OCI-LY7 (cell line): ENCODE results near the gene SLC30A3. TPM values are rescaled to one million over a fixed set of nuclear protein-coding genes. Genes with fewer than 3 reads are reported as not detected.

Source experiments
- BruUV-seq: library from RNA; stranded (reverse); fragments of 400-500 nt; replicated peaks from 2 replicates; lab custom pipeline; 2021; lab: Mats Ljungman, UMichigan
- CTCF ChIA-PET: fragments of 300-600 bp; sonication (Branson Sonifier 250); formaldehyde crosslinking; loops from one replicate; lab custom pipeline; 2022; ENCODE audit warnings: antibody characterized with exemption; ENCODE audit not compliant: unreplicated experiment; lab: Charles Lee
- POLR2A ChIA-PET: fragments of 300-600 bp; sonication (Branson Sonifier 250); formaldehyde crosslinking; loops from one replicate; lab custom pipeline; 2022; ENCODE audit warnings: antibody characterized with exemption; lab: Charles Lee
- DNase-seq: peaks from one replicate; pipeline ENCODE4 v3.0.0-alpha.2; 2015; ENCODE audit warnings: low spot score
- H2AFZ ChIP-seq: fragments of 200-600 bp; sonication (generic), shearing (Covaris generic); 2 replicates; pipeline ENCODE4 v1.6.1; 2014; ENCODE audit warnings: mild to moderate bottlenecking, antibody characterized with exemption, low read length, moderate library complexity
- H3K27ac ChIP-seq: fragments of 200-600 bp; sonication (generic); 2 replicates; pipeline ENCODE4 v1.5.1; 2014; ENCODE audit warnings: mixed run types, low read depth, mild to moderate bottlenecking, moderate library complexity, low read length, inconsistent platforms; ENCODE audit not compliant: poor library complexity, severe bottlenecking
- H3K36me3 ChIP-seq: fragments of 200-600 bp; sonication (generic); 2 replicates; pipeline ENCODE4 v1.6.1; 2014; ENCODE audit warnings: mild to moderate bottlenecking, antibody characterized with exemption, low read length, moderate library complexity, mixed read lengths; ENCODE audit not compliant: insufficient read depth
- H3K4me1 ChIP-seq: fragments of 200-600 bp; sonication (generic); 2 replicates; pipeline ENCODE4 v1.5.1; 2014; ENCODE audit warnings: mild to moderate bottlenecking, low read length; ENCODE audit not compliant: insufficient read depth, poor library complexity, severe bottlenecking
- H3K4me2 ChIP-seq: fragments of 200-600 bp; sonication (generic); 2 replicates; pipeline ENCODE4 v1.6.1; 2014; ENCODE audit warnings: mild to moderate bottlenecking, low read length
- H3K4me3 ChIP-seq: fragments of 200-600 bp; sonication (generic); 2 replicates; pipeline ENCODE4 v1.5.1; 2014; ENCODE audit warnings: mild to moderate bottlenecking, low read depth, low read length; ENCODE audit not compliant: poor library complexity, severe bottlenecking
- H3K79me2 ChIP-seq: fragments of 200-600 bp; sonication (generic); 2 replicates; pipeline ENCODE4 v1.6.1; 2016; ENCODE audit warnings: low read depth, mild to moderate bottlenecking, low read length, moderate library complexity, mixed read lengths; ENCODE audit not compliant: insufficient read depth
- H3K9me2 ChIP-seq: fragments of 200-600 bp; sonication (generic); 2 replicates; pipeline ENCODE4 v1.6.1; 2016; ENCODE audit warnings: mild to moderate bottlenecking, low read length, mixed read lengths; ENCODE audit not compliant: insufficient read depth
- H3K9me3 ChIP-seq: fragments of 200-600 bp; sonication (generic); 2 replicates; pipeline ENCODE4 v1.6.1; 2014; ENCODE audit warnings: mild to moderate bottlenecking, mixed run types, low read length, mixed read lengths
- H4K20me1 ChIP-seq: fragments of 200-600 bp; sonication (generic); 2 replicates; pipeline ENCODE4 v1.6.1; 2014; ENCODE audit warnings: mild to moderate bottlenecking, antibody characterized with exemption, low read length, moderate library complexity, mixed read lengths; ENCODE audit not compliant: insufficient read depth
- EZH2phosphoT487 ChIP-seq: fragments of 200-600 bp; sonication (generic); IDR thresholded peaks from 2 replicates; pipeline ENCODE4 v1.6.1; 2018; ENCODE audit warnings: low read depth, borderline replicate concordance, mild to moderate bottlenecking, mixed run types, antibody characterized with exemption, low read length, moderate library complexity, mixed read lengths
- intact Hi-C: fragments of 100-400 bp; cut with micrococcal nuclease; formaldehyde crosslinking; loops from one replicate; pipeline ENCODE4 v1.10.0; 2022; ENCODE audit not compliant: unreplicated experiment
- total RNA-seq, 2 experiments: library from RNA; depleted of rRNA in 1 of 2; stranded (reverse); fragments of >200 nt in 1 of 2; shearing (Covaris generic) in 1 of 2; gene quantifications; 2 replicates each; pipeline ENCODE4 v1.2.3, GENCODE V29; 2014 to 2022
- TF ChIP-seq, protein P1 (sequence below): fragments of 200-600 bp; sonication (generic); conservative IDR thresholded peaks from 2 replicates; pipeline ENCODE4 v1.5.1; 2014; ENCODE audit warnings: mild to moderate bottlenecking, antibody characterized with exemption, low read length, moderate library complexity, mixed read lengths

Gene SLC30A3
- total RNA-seq, 2 experiments from 2014 or later = 23.3 to 71.6 TPM

DNA sequence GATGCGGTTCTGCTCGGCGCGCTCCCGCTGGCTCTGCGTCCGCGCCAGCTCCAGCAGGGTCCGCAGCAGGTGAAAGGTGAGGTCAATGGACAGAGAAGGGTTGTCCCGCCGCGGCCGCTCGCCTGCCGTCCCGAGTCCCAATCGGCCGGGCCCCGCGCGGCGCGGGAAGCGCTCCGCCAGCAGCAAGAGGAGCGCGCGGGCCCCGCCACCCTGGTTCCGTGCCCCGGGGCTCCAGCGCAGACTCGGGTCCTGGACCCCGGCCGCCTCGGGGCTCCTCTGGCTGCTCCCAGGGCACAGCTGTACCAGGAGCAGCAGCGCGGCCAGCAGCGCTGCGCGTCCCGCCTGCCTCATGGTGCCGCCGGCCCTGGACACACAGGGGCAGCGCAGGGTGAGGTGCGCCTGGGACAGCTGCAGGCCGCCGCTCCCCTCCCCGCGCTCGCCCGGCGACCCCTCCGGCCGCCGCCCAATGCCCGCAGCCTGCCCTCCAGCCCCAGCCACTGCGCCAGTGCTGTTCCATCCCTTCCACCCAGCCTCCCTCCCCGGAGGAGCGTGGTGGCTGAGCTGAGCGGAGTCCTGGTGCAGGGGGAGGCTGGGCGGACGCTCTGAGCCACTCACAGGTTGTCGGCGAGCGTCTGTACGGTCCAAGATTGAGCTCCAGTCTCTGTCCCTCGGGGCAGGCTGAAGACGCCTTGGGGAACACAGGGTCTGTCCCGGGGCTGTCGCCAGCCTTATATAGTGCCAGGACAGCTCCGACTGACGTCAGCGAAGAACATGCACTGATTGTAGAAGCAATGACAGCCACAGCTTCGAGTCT lies 44.9 kb upstream of the SLC30A3 start:
- ChIA-PET CTCF (no interaction called here), POLR2A (interaction anchor here (0.5 kb wide), 1 partner anchor 28 kb away, joined by 3 read pairs; no protein-coding TSS in a partner anchor)
- TF ChIP-seq, protein P1, sequence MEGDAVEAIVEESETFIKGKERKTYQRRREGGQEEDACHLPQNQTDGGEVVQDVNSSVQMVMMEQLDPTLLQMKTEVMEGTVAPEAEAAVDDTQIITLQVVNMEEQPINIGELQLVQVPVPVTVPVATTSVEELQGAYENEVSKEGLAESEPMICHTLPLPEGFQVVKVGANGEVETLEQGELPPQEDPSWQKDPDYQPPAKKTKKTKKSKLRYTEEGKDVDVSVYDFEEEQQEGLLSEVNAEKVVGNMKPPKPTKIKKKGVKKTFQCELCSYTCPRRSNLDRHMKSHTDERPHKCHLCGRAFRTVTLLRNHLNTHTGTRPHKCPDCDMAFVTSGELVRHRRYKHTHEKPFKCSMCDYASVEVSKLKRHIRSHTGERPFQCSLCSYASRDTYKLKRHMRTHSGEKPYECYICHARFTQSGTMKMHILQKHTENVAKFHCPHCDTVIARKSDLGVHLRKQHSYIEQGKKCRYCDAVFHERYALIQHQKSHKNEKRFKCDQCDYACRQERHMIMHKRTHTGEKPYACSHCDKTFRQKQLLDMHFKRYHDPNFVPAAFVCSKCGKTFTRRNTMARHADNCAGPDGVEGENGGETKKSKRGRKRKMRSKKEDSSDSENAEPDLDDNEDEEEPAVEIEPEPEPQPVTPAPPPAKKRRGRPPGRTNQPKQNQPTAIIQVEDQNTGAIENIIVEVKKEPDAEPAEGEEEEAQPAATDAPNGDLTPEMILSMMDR = no peak
- TF ChIP-seq EZH2phosphoT487 = no peak
- H3K79me2 ChIP-seq = no peaks in the 10 kb centered on the region
- no peaks in the 10 kb centered on the region for H4K20me1 ChIP-seq
- no peak overlapping the region for H3K27ac ChIP-seq
- H3K4me2 ChIP-seq = no peak overlapping the region
- no peaks in the 10 kb centered on the region for H3K9me3 ChIP-seq
- H3K36me3 ChIP-seq = peaks cover 6% of the 10 kb centered on the region
- no TSS peak for BruUV-seq
- no peak overlapping the region for H2AFZ ChIP-seq
- DNase-seq = no peak
- H3K9me2 ChIP-seq = no peaks in the 10 kb centered on the region
- no peak overlapping the region for H3K4me3 ChIP-seq
- intact Hi-C loops = no loop called here
- H3K4me1 ChIP-seq = peaks cover 10% of the 10 kb centered on the region

DNA sequence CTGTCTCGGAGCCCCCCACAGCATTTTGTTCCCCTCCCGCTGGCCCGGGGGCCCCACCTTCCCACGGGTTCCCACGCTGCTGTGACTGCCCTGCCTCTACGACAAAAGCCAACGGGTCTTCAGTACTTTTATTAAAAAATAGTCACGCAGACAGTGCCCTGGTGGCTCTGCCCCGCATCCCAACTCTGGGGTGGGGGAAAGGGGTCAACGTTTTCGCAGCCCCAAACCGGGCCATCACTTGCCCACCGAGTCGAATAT lies 44.4 kb upstream of the SLC30A3 start:
- Histone ChIP-seq H3K4me1 (peaks cover 14% of the 10 kb centered on the region), H3K36me3 (peaks cover 6% of the 10 kb centered on the region), H3K79me2 (no peaks in the 10 kb centered on the region), H3K4me2 (no peak overlapping the region), H3K27ac (no peak overlapping the region), H2AFZ (no peak overlapping the region), H3K9me2 (no peaks in the 10 kb centered on the region), H3K9me3 (no peaks in the 10 kb centered on the region), H4K20me1 (no peaks in the 10 kb centered on the region), H3K4me3 (no peak overlapping the region)
- BruUV-seq = no TSS peak
- POLR2A ChIA-PET = no interaction called here
- CTCF ChIA-PET = no interaction called here
- DNase-seq = no peak
- intact Hi-C loops = no loop called here
- no peak for TF ChIP-seq EZH2phosphoT487
- TF ChIP-seq, protein P1 = no peak

DNA sequence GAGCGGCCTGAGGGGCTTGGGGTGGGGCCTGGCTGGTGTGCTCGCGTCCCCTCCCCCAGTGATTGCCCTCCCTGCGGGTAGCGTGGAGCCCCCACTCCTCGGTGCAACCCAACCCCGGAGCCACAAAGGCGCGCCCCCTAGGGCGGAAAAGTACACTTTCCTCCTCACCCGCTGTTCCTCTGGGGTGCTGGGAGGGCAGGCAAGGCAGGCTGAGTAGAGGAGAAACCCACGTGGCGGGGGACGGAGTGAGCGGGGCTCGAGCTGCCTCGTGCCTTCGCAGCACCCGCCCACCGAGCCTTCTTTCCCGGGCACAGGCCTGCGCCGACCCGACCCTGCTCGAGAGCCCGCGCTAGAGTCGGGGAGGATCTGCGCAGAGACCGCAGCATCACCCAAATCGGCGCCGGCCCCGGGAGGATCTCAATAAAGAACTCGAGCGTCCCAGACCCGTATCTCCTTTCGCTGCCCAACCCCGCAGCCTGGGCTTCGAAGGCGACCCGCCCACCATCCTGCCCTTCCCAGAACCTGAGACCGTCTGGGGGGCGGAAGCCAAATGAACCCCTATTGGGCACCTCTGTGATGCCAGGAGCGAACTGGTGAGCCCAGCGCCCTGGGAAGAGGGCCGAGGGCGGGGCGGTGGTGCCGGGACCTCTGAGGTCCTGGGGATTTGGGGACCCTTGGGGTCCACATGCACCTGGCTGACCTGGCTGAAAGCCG lies 43.9 kb upstream of the SLC30A3 start:
- no peak for TF ChIP-seq EZH2phosphoT487
- TF ChIP-seq, protein P1 = no peak
- ChIA-PET CTCF (no interaction called here), POLR2A (no interaction called here)
- Histone ChIP-seq H2AFZ (no peak overlapping the region), H3K4me2 (no peak overlapping the region), H3K9me2 (no peaks in the 10 kb centered on the region), H3K36me3 (peaks cover 6% of the 10 kb centered on the region), H3K4me1 (peaks cover 14% of the 10 kb centered on the region), H3K4me3 (no peak overlapping the region), H4K20me1 (no peaks in the 10 kb centered on the region), H3K9me3 (no peaks in the 10 kb centered on the region), H3K27ac (no peak overlapping the region), H3K79me2 (no peaks in the 10 kb centered on the region)
- intact Hi-C loops = no loop called here
- BruUV-seq = no TSS peak
- DNase-seq = no peak
